ENCODE data around the gene TAOK3. TPM values are rescaled to one million over a fixed set of nuclear protein-coding genes. Genes with fewer than 3 reads are reported as not detected.

Gene TAOK3
- total and polyA plus RNA-seq, 2 of the 4 experiments (the other 2 are of a cell fraction), result 26.3 to 54.5 TPM

- Histone ChIP-seq H3K4ac (ENCODE audit: low read depth, low read length) (peak overlapping the region; percentile 77), H2AFZ (replicated peaks; ENCODE audit: low read length, poor library complexity) (no peak overlapping the region), H3K23ac (ENCODE audit: low read depth, low read length) (0 out of 2 replicates have a peak overlapping the region, but pooled peaks have one; percentile 9), H3K79me1 (ENCODE audit: low read depth in 1 of 2, low read length in 2 of 2) (peaks cover 23 to 44% of the 10 kb centered on the region in 2 experiments), H2BK5ac (ENCODE audit: low read depth, low read length, poor library complexity, severe bottlenecking) (peak overlapping the region; percentile 62), H2BK15ac (ENCODE audit: low read depth, low read length) (0 out of 3 replicates have a peak overlapping the region, but pooled peaks have one; percentile 9), H2AK5ac (ENCODE audit: low read depth, low read length) (peak overlapping the region; percentile 52; the same call in 1 of the 2 replicates), H4K8ac (ENCODE audit: low read depth in 2 of 2, low read length in 2 of 2) (peak overlapping the region; percentile 2 to 27; a peak in 1 of 4 replicates), H2AK9ac (replicated peaks; ENCODE audit: low read depth, low read length, poor library complexity) (no peak overlapping the region), H3K9ac (ENCODE audit: low read depth, low read length) (peak overlapping the region; percentile 6), H2BK120ac (ENCODE audit: low read depth, low read length) (peak overlapping the region; percentile 45), H4K5ac (ENCODE audit: low read depth, low read length) (peak overlapping the region; percentile 52; the same call in 1 of the 2 replicates), H3K9me3 (ENCODE audit: control insufficient read depth, insufficient read depth, low read length) (no peaks in the 10 kb centered on the region), H3K36me3 (ENCODE audit: control insufficient read depth, insufficient read depth, low read length) (peaks cover 3% of the 10 kb centered on the region; the same call in 1 of the 2 replicates), H4K20me1 (ENCODE audit: insufficient read depth, low read length) (peaks cover 3% of the 10 kb centered on the region; the same call in 1 of the 2 replicates), H3K14ac (replicated peaks; ENCODE audit: low read depth, low read length) (peak overlapping the region; percentile 72), H3K56ac (ENCODE audit: extremely low read depth, insufficient read depth, low read length) (0 out of 2 replicates have a peak overlapping the region, but pooled peaks have one; percentile 14), H3K18ac (ENCODE audit: low read depth, low read length) (peak overlapping the region; percentile 56), H3K27ac (ENCODE audit: insufficient read depth, low read length) (peak overlapping the region; percentile 77; the same call in 1 of the 2 replicates), H3K4me1 (ENCODE audit: control insufficient read depth, insufficient read depth, low read length) (peaks cover 9% of the 10 kb centered on the region), H3K4me3 (ENCODE audit: insufficient read depth, low read depth, low read length) (no peak overlapping the region), H4K91ac (ENCODE audit: insufficient read depth, low read depth, low read length) (peak overlapping the region; percentile 61), H3K27me3 (ENCODE audit: control insufficient read depth, insufficient read depth, low read length) (no peaks in the 10 kb centered on the region), H2BK20ac (ENCODE audit: low read depth, low read length) (peak overlapping the region; percentile 77), H3K4me2 (ENCODE audit: low read depth, low read length) (peak overlapping the region; percentile 10; the same call in 1 of the 2 replicates), H3K9me1 (ENCODE audit: insufficient read depth, low read length) (no peaks in the 10 kb centered on the region)
- dilution Hi-C loops (cut with HindIII; ENCODE audit: low sequenced_read_pairs, unreplicated experiment) (no loop called here), intact Hi-C loops (cut with micrococcal nuclease) (no loop called here), in situ Hi-C loops (cut with MboI; ENCODE audit: low sequenced_read_pairs) (no loop called here)
- CTCF ChIA-PET, result interaction anchor here (1.1 to 1.6 kb wide), 2 partner anchors 20 to 86 kb away, joined by 5 to 6 read pairs; partner anchors contain the start of gene SUDS3
- peak; percentile 87 for DNase-seq
- peak; percentile 77 for ATAC-seq (ENCODE audit: low read depth)
- POLR2A ChIA-PET (ENCODE audit: unreplicated experiment), result no interaction called here
- TF ChIP-seq CEBPB (IDR thresholded peaks at IDR 0.05; ENCODE audit: low read depth, low read length) (no peak), SMC3 (IDR thresholded peaks at IDR 0.05; ENCODE audit: low read depth, low read length) (no peak), RCOR1 (IDR thresholded peaks at IDR 0.05; ENCODE audit: insufficient replicate concordance, low read length) (no peak), MXI1 (IDR thresholded peaks at IDR 0.05; ENCODE audit: borderline replicate concordance, low read depth, low read length) (no peak), ELK1 (IDR thresholded peaks at IDR 0.05; ENCODE audit: borderline replicate concordance, low read depth, low read length) (no peak), RFX5 (IDR thresholded peaks at IDR 0.05; ENCODE audit: low read depth, low read length) (no peak), NFE2L2 (IDR thresholded peaks at IDR 0.05; ENCODE audit: low read depth, low read length) (no peak), MAFK (IDR thresholded peaks at IDR 0.05; ENCODE audit: low read depth, low read length) (no peak)
- WGBS, 2 experiments (ENCODE audit: extremely low coverage in 2 of 2, insufficient read length in 1 of 2), result no CpG with 5 or more reads among the region's 3 CpGs
- BruUV-seq (replicated peaks), result no TSS peak
These were observed 82.6 kb downstream of the TAOK3 start for GRCh38 chr12:118290130-118290529.
